HG03460 (cell line): Measurements from ENCODE around the gene KLHL29.
"Not testable (repeated sequence)": the region's sequence is repeated elsewhere in the genome, so short reads cannot be mapped to it uniquely, and the experiment has no call there.

Experiments used
- ATAC-seq: cut with Tn5 transposase; IDR thresholded peaks from one replicate; pipeline ENCODE4 v1.9.1; 2021; ENCODE audit not compliant: unreplicated experiment

The KLHL29 gene

GRCh38 chr2:23367760-23368159 is 17.2 kb upstream of the KLHL29 start:
- ATAC-seq: no peak

GRCh38 chr2:23373666-23374065 is 11.3 kb upstream of the KLHL29 start:
- no peak for ATAC-seq

GRCh38 chr2:23375448-23375847 is 9.5 kb upstream of the KLHL29 start:
- ATAC-seq: no peak

GRCh38 chr2:23376075-23376474 is 8.9 kb upstream of the KLHL29 start:
- no peak for ATAC-seq

GRCh38 chr2:23376972-23377371 is 8.0 kb upstream of the KLHL29 start:
- no peak for ATAC-seq

- ATAC-seq: no peak
Observed at GRCh38 chr2:23377771-23378170, 7.2 kb upstream of the KLHL29 start.

- ATAC-seq: no peak
Observed at GRCh38 chr2:23378496-23378895, 6.5 kb upstream of the KLHL29 start.

- peak; percentile 57 for ATAC-seq
Observed at GRCh38 chr2:23379220-23379695, 5.7 kb upstream of the KLHL29 start.

- peak; percentile 34 for ATAC-seq
Observed at GRCh38 chr2:23380562-23381065, 4.4 kb upstream of the KLHL29 start.

- no peak for ATAC-seq
Observed at GRCh38 chr2:23381084-23381483, 3.9 kb upstream of the KLHL29 start.

- ATAC-seq: no peak
Observed at GRCh38 chr2:23381485-23381884, 3.5 kb upstream of the KLHL29 start.

- ATAC-seq: no peak
Observed at GRCh38 chr2:23383100-23383499, 1.9 kb upstream of the KLHL29 start.

- peak; percentile 24 for ATAC-seq
Observed at GRCh38 chr2:23385351-23385747, 370 bp downstream of the KLHL29 start.

GRCh38 chr2:23385748-23386338 is 864 bp downstream of the KLHL29 start:
- ATAC-seq: peak; percentile 20

- no peak for ATAC-seq
Observed at GRCh38 chr2:23386339-23387220, 1.6 kb downstream of the KLHL29 start.

GRCh38 chr2:23387221-23387550 is 2.2 kb downstream of the KLHL29 start:
- no peak for ATAC-seq

- ATAC-seq: no peak
Observed at GRCh38 chr2:23387845-23388244, 2.9 kb downstream of the KLHL29 start.

GRCh38 chr2:23388294-23388693 is 3.3 kb downstream of the KLHL29 start:
- no peak for ATAC-seq

- no peak for ATAC-seq
Observed at GRCh38 chr2:23388756-23389514, 4.0 kb downstream of the KLHL29 start.

- no peak for ATAC-seq
Observed at GRCh38 chr2:23390152-23390551, 5.2 kb downstream of the KLHL29 start.

GRCh38 chr2:23391237-23391736 is 6.3 kb downstream of the KLHL29 start:
- ATAC-seq: not testable (repeated sequence)
